GM12878 (cell line): Measurements from ENCODE around the gene LMBRD1. TPM values are rescaled to one million over a fixed set of nuclear protein-coding genes. Genes with fewer than 3 reads are reported as not detected.

Experiments
- ATAC-seq: fragments of 200-7000 bp; cut with Tn5 transposase; 3 replicates; pipeline ENCODE4 v1.9.1; 2020; ENCODE audit warnings: mild to moderate bottlenecking, moderate library complexity
- BruUV-seq: library from RNA; stranded (reverse); fragments of 400-500 nt; replicated peaks from 2 replicates; lab custom pipeline; 2021; lab: Mats Ljungman, UMichigan
- CTCF ChIA-PET: fragments of 300-600 bp; sonication (Branson Sonifier 250); formaldehyde crosslinking; extraction: SDS; loops from one replicate; lab custom pipeline; 2021; ENCODE audit warnings: inconsistent platforms; lab: Yijun Ruan, JAX
- POLR2A ChIA-PET: fragments of 350-600 bp; formaldehyde crosslinking; extraction: SDS; loops from one replicate; lab custom pipeline; 2021; ENCODE audit warnings: inconsistent platforms; lab: Charles Lee
- RAD21 ChIA-PET: fragments of 300-600 bp; sonication (Branson Sonifier 250); formaldehyde crosslinking; loops from one replicate; lab custom pipeline; 2023; ENCODE audit warnings: antibody characterized with exemption; ENCODE audit not compliant: unreplicated experiment; lab: Charles Lee
- SMC1A ChIA-PET: fragments of 300-600 bp; sonication (Branson Sonifier 250); formaldehyde crosslinking; loops from one replicate; lab custom pipeline; 2023; ENCODE audit not compliant: unreplicated experiment, uncharacterized antibody; lab: Charles Lee
- DNase-seq: peaks from one replicate; pipeline ENCODE4 v3.0.0-alpha.2; 2011; ENCODE audit warnings: low read depth, low spot score
- FAIRE-seq: peaks from 3 replicates; lab custom pipeline; 2011; peaks lifted over from hg19 to GRCh38; lab: Jason Lieb, UNC
- H2AFZ ChIP-seq: 2 replicates; pipeline ENCODE4 v1.6.0; 2011; ENCODE audit warnings: low read depth, low read length, control low read depth; ENCODE audit not compliant: control insufficient read depth
- H3K27ac ChIP-seq: 2 replicates; pipeline ENCODE4 v1.5.1; 2011; ENCODE audit warnings: control low read depth; ENCODE audit not compliant: control insufficient read depth, insufficient read depth
- H3K27me3 ChIP-seq, 2 experiments: replicated peaks in 1 of 2; 2 replicates each; pipeline versions ENCODE4 v1.6.0 to v1.6.1; 2011; ENCODE audit warnings: low read length in 1 of 2; ENCODE audit not compliant: control insufficient read depth in 2 of 2, insufficient read depth in 2 of 2
- H3K36me3 ChIP-seq, 2 experiments: 2 replicates each; pipeline ENCODE4 v1.5.1; 2011; ENCODE audit warnings: low read length in 1 of 2; ENCODE audit not compliant: control insufficient read depth in 2 of 2, insufficient read depth in 2 of 2
- H3K4me1 ChIP-seq: 2 replicates; pipeline ENCODE4 v1.6.1; 2011; ENCODE audit warnings: mild to moderate bottlenecking, low read length, moderate library complexity, mixed read lengths; ENCODE audit not compliant: control insufficient read depth, insufficient read depth
- H3K4me2 ChIP-seq: 2 replicates; pipeline ENCODE4 v1.6.0; 2011; ENCODE audit warnings: control low read depth; ENCODE audit not compliant: control insufficient read depth, insufficient read depth
- H3K4me3 ChIP-seq: fragments of 200-600 bp; sonication (generic); 2 replicates; pipeline ENCODE4 v1.5.1; 2016
- H3K79me2 ChIP-seq: 2 replicates; pipeline ENCODE4 v1.6.0; 2011; ENCODE audit warnings: low read length; ENCODE audit not compliant: control insufficient read depth, insufficient read depth
- H3K9ac ChIP-seq: 2 replicates; pipeline ENCODE4 v1.8.0; 2011; ENCODE audit warnings: low read length, control low read depth, mixed read lengths; ENCODE audit not compliant: control insufficient read depth, insufficient read depth
- H3K9me3 ChIP-seq: replicated peaks from 3 replicates; pipeline ENCODE4 v1.5.1; 2011; ENCODE audit warnings: mild to moderate bottlenecking, low read length; ENCODE audit not compliant: control insufficient read depth, insufficient read depth
- H4K20me1 ChIP-seq: 2 replicates; pipeline ENCODE4 v1.6.0; 2011; ENCODE audit not compliant: control insufficient read depth, insufficient read depth
- ATF2 ChIP-seq: IDR thresholded peaks from 2 replicates; pipeline ENCODE4 v1.6.1; 2012; ENCODE audit warnings: low read length, inconsistent platforms
- CHD4 ChIP-seq: fragments of 200-600 bp; sonication (generic); IDR thresholded peaks from 2 replicates; pipeline ENCODE4 v1.6.1; 2016; ENCODE audit warnings: mild to moderate bottlenecking
- CTCF ChIP-seq, 3 experiments: IDR thresholded peaks in 2 of 3; conservative IDR thresholded peaks in 1 of 3; 2 replicates each; pipeline ENCODE4 v1.5.1; 2011; ENCODE audit warnings: low read depth in 3 of 3, low read length in 3 of 3, mild to moderate bottlenecking in 3 of 3, control low read depth in 2 of 3, moderate library complexity in 2 of 3, inconsistent platforms in 1 of 3, mixed read lengths in 1 of 3; ENCODE audit not compliant: control insufficient read depth in 2 of 3, insufficient read depth in 1 of 3; ENCODE audit errors: extremely low read depth in 1 of 3
- HCFC1 ChIP-seq: fragments of 150-350 bp; IDR thresholded peaks from 2 replicates; pipeline ENCODE4 v1.6.1; 2014; ENCODE audit warnings: low read length
- IRF3 ChIP-seq: fragments of 450-650 bp; IDR thresholded peaks from 2 replicates; pipeline ENCODE4 v1.6.1; 2014; ENCODE audit warnings: mild to moderate bottlenecking
- PKNOX1 ChIP-seq: fragments of 450-650 bp; IDR thresholded peaks from 2 replicates; pipeline ENCODE4 v1.6.1; 2016; ENCODE audit warnings: mild to moderate bottlenecking
- POLR2AphosphoS2 ChIP-seq: IDR thresholded peaks from 2 replicates; pipeline ENCODE4 v1.6.1; 2011; ENCODE audit warnings: low read depth, mild to moderate bottlenecking, low read length, improper control_type of control experiment, moderate library complexity
- RBBP5 ChIP-seq: fragments of 200-600 bp; sonication (generic); conservative IDR thresholded peaks from 2 replicates; pipeline ENCODE4 v1.6.1; 2016
- SMARCA5 ChIP-seq: fragments of 450-650 bp; IDR thresholded peaks from 2 replicates; pipeline ENCODE4 v1.6.1; 2017; ENCODE audit warnings: mild to moderate bottlenecking
- ZNF274 ChIP-seq: IDR thresholded peaks from one replicate; pipeline ENCODE4 v1.8.0; 2011; ENCODE audit not compliant: insufficient read length, insufficient read depth
- WGBS: methylation state at CpG from one replicate; pipeline ENCODE4 v1.1.6; 2016; ENCODE audit warnings: low lambda C conversion rate; ENCODE audit not compliant: insufficient replicate concordance, insufficient coverage; ENCODE audit errors: missing lambda C conversion rate; 5-methylcytosine and 5-hydroxymethylcytosine counted together
- in situ Hi-C: fragments of 300-500 bp; cut with MboI; formaldehyde crosslinking; loops from 9 replicates; pipeline ENCODE4 v1.14.3; 2018; ENCODE audit warnings: mixed read lengths
- intact Hi-C: fragments of 100-400 bp; cut with micrococcal nuclease; formaldehyde crosslinking; loops from one replicate; pipeline ENCODE4 v1.14.2; 2022; ENCODE audit not compliant: unreplicated experiment
- polyA plus RNA-seq, 11 experiments: library from polyadenylated mRNA; depleted of rRNA in 4 of 11; unstranded in 6 of 11; stranded (reverse) in 5 of 11; fragments of >200 nt; fragmentation: Nextera tagmentation in 4 of 11; fragmentation: Illumina TruSeq in 1 of 11; extraction: Ambion mirVana in 4 of 11; extraction: Trizol in 1 of 11; gene quantifications; 1 replicate in 1 of 11; 2 replicates in 10 of 11; pipeline versions ENCODE4 v1.2.1 to v1.2.3, GENCODE V29; 2011 to 2016; ENCODE audit warnings: inconsistent platforms in 2 of 11, missing spikeins in 2 of 11, low read depth in 1 of 11
- total RNA-seq, 4 experiments: library from RNA; depleted of rRNA in 3 of 4; stranded (reverse); fragments of >200 nt in 3 of 4; fragmentation: Illumina TruSeq in 1 of 4; extraction: Trizol in 1 of 4; gene quantifications; 2 replicates each; pipeline versions ENCODE4 v1.2.1 to v1.2.3, GENCODE V29; 2013 to 2021

Gene LMBRD1
- total and polyA plus RNA-seq, 10 of the 15 experiments (the other 5 are each of a cell fraction or from before 2014, with no cell fraction given), result 20.0 to 82.1 (median 27.2) TPM

- WGBS, result 31% methylated on average over 1 of the region's 1 CpG
- Histone ChIP-seq H3K4me3 (no peak overlapping the region), H2AFZ (no peak overlapping the region), H3K9ac (no peak overlapping the region), H4K20me1 (no peaks in the 10 kb centered on the region), H3K4me1 (no peaks in the 10 kb centered on the region), H3K9me3 (peaks cover 3% of the 10 kb centered on the region; the same call in 1 of the 3 replicates), H3K79me2 (peaks cover 3% of the 10 kb centered on the region; the same call in 1 of the 2 replicates), H3K36me3 (peaks cover 0 to 16% of the 10 kb centered on the region in 2 experiments), H3K27ac (no peak overlapping the region), H3K4me2 (no peak overlapping the region), H3K27me3 (no peaks in the 10 kb centered on the region)
- no TSS peak for BruUV-seq
- CTCF ChIA-PET, result interaction anchor here (1.4 kb wide), 1 partner anchor 14 kb away, joined by 4 read pairs; no protein-coding TSS in a partner anchor
- SMC1A ChIA-PET, result interaction anchor here (1.1 kb wide), 2 partner anchors 12 to 40 kb away, joined by 3 to 4 read pairs; no protein-coding TSS in a partner anchor
- FAIRE-seq (no peak), ATAC-seq (peak; percentile 14; the same call in 1 of the 3 replicates), DNase-seq (no peak)
- POLR2A ChIA-PET, result no interaction called here
- in situ Hi-C loops, result no loop called here
- RAD21 ChIA-PET, result no interaction called here
- TF ChIP-seq POLR2AphosphoS2 (no peak), RBBP5 (no peak), SMARCA5 (no peak), PKNOX1 (no peak), ZNF274 (no peak), HCFC1 (no peak), ATF2 (no peak), CHD4 (no peak), CTCF (IDR thresholded peaks at IDR 0.05 in 2 of 3, conservative IDR thresholded peaks at IDR 0.05 in 1 of 3; ENCODE audit: control insufficient read depth in 2 of 3, extremely low read depth in 1 of 3, insufficient read depth in 1 of 3, low read depth in 3 of 3, low read length in 3 of 3) (no peak), IRF3 (no peak)
- intact Hi-C loops, result no loop called here
Measured at GRCh38 chr6:69775585-69775849, 21.3 kb downstream of the LMBRD1 start.
